ENCODE results near the gene IRF8. TPM values are rescaled to one million over a fixed set of nuclear protein-coding genes. Genes with fewer than 3 reads are reported as not detected.

Gene IRF8
- total RNA-seq, 1 donor from 2014 or later = 2.0 TPM

DNA sequence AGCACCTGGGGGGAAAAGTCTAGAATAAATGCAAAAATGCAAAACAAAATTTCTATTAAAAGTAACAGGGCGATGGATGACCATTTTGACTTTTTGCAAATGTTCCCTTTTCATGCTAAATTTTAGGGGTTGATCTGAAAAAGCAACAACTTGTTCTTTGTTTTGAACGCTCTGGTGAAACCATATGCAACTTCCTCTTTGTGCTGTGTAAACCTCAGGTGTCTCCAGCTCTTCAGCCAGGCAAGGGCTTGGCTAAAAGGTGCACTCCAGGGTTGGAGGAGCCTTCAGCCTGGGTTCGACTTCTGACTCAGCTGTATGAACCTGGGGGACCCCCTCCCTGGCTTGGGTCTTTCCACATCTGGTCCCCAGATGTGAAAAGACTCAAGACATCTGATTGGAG, 9.5 kb downstream of the IRF8 start:
- H3K36me3 Mint-ChIP-seq (ENCODE audit: insufficient read depth) = peaks cover 1% of the 10 kb centered on the region
- no peak overlapping the region for H3K27ac Mint-ChIP-seq
- H3K27me3 Mint-ChIP-seq = peaks cover 26% of the 10 kb centered on the region
- no peaks in the 10 kb centered on the region for H3K4me1 Mint-ChIP-seq (ENCODE audit: low read depth)
- no peak overlapping the region for H3K4me3 Mint-ChIP-seq (ENCODE audit: low read depth)
- DNase-seq (ENCODE audit: low spot score, unreplicated experiment) = no peak
- TF ChIP-seq, protein P1, sequence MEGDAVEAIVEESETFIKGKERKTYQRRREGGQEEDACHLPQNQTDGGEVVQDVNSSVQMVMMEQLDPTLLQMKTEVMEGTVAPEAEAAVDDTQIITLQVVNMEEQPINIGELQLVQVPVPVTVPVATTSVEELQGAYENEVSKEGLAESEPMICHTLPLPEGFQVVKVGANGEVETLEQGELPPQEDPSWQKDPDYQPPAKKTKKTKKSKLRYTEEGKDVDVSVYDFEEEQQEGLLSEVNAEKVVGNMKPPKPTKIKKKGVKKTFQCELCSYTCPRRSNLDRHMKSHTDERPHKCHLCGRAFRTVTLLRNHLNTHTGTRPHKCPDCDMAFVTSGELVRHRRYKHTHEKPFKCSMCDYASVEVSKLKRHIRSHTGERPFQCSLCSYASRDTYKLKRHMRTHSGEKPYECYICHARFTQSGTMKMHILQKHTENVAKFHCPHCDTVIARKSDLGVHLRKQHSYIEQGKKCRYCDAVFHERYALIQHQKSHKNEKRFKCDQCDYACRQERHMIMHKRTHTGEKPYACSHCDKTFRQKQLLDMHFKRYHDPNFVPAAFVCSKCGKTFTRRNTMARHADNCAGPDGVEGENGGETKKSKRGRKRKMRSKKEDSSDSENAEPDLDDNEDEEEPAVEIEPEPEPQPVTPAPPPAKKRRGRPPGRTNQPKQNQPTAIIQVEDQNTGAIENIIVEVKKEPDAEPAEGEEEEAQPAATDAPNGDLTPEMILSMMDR (IDR thresholded peaks at IDR 0.05; ENCODE audit: unreplicated experiment) = no peak
- H3K9me3 Mint-ChIP-seq (ENCODE audit: low read depth) = peaks cover 3% of the 10 kb centered on the region

- TF ChIP-seq, protein P1 (IDR thresholded peaks at IDR 0.05; ENCODE audit: unreplicated experiment) = no peak
- H3K4me3 Mint-ChIP-seq (ENCODE audit: low read depth) = no peak overlapping the region
- H3K36me3 Mint-ChIP-seq (ENCODE audit: insufficient read depth) = peaks cover 1% of the 10 kb centered on the region
- H3K9me3 Mint-ChIP-seq (ENCODE audit: low read depth) = peaks cover 3% of the 10 kb centered on the region
- no peak overlapping the region for H3K27ac Mint-ChIP-seq
- no peaks in the 10 kb centered on the region for H3K4me1 Mint-ChIP-seq (ENCODE audit: low read depth)
- peaks cover 20% of the 10 kb centered on the region for H3K27me3 Mint-ChIP-seq
- DNase-seq (ENCODE audit: low spot score, unreplicated experiment) = no peak
These were observed 10.1 kb downstream of the IRF8 start for GRCh38 chr16:85908889-85909589.

DNA sequence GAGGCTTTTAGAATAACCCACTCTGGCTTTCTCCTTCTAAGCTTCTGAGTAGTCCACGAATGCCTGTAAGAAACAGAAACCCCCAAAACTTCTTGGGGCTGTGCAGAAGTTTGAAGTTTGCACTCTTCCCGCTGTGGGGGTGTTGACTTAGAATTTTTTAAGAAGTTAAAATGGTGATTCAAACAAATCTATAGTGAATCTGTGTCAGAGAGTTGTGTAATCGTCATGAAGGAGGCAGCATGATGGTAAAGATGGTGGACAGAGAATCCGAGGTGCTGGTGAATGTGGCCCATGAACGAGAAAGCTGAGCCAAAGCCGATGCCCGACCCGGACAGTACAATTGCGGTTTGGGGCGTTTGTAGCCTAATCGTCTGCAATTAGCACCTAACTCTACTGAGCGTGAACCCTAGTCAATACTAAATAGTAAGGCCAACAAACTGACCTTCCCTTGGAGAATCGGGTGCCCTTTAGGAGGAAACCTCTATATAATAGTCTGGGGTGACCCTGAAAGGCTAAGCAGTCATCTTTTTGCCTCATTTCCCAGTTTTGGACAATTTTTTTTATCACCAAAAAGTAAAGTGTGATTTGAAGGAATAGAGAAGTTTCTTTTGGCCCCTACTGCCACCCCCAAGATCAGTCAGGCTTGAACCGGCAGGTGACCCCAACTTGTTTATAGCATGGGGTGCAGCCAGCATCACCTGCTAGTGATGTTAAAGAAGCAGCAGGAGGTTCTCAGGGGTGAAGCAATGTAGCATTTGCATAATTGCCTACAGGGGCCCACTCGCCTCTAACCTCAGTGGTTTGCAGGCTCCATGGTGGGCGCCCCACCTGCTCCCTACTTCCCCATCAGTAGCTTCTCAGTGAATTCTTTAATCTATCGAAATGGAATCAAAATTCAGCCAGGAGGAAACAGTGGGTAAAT, 11.2 kb downstream of the IRF8 start:
- Mint-ChIP-seq H3K27me3 (peaks cover 20% of the 10 kb centered on the region), H3K9me3 (ENCODE audit: low read depth) (peaks cover 3% of the 10 kb centered on the region), H3K27ac (no peak overlapping the region), H3K4me3 (ENCODE audit: low read depth) (no peak overlapping the region), H3K4me1 (ENCODE audit: low read depth) (no peaks in the 10 kb centered on the region), H3K36me3 (ENCODE audit: insufficient read depth) (peaks cover 1% of the 10 kb centered on the region)
- DNase-seq (ENCODE audit: low spot score, unreplicated experiment) = no peak
- TF ChIP-seq, protein P1 (IDR thresholded peaks at IDR 0.05; ENCODE audit: unreplicated experiment) = no peak

GRCh38 chr16:85910854-85911247, 11.9 kb downstream of the IRF8 start:
- Mint-ChIP-seq H3K4me3 (ENCODE audit: low read depth) (no peak overlapping the region), H3K4me1 (ENCODE audit: low read depth) (no peaks in the 10 kb centered on the region), H3K27ac (no peak overlapping the region), H3K36me3 (ENCODE audit: insufficient read depth) (peaks cover 1% of the 10 kb centered on the region), H3K9me3 (ENCODE audit: low read depth) (no peaks in the 10 kb centered on the region), H3K27me3 (peaks cover 20% of the 10 kb centered on the region)
- TF ChIP-seq, protein P1 (IDR thresholded peaks at IDR 0.05; ENCODE audit: unreplicated experiment) = no peak
- no peak for DNase-seq (ENCODE audit: low spot score, unreplicated experiment)

DNA sequence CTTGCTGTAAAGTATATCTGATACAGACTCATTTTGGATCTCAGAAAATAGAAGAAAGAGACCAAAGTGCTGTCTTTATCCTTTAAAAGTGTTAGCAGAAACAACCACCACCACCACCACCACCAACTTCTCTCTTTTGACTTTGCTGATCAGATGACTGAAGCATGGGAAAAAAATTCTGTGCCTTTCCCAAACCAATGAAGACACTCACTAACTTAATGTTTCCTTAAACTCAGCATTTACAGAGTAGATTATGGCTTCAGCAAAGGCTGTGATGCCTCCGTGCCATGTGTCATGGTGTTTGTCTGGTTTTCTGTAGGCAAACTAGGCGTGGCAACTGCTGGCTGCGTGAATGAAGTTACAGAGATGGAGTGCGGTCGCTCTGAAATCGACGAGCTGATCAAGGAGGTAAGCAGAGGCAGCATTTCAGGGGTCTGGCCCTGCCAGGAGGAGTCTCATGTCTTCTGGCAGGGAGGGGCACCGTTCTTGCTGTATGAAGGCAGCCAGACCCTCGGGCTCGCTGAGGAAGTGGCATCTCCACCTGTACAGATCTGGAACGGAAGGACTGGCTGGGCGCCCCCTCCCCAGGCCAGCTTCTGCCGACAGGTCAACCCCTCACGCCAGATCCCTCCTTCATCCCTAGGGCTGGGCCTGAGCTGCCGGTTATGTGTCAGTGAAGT, 12.4 kb downstream of the IRF8 start:
- peaks cover 20% of the 10 kb centered on the region for H3K27me3 Mint-ChIP-seq
- H3K36me3 Mint-ChIP-seq (ENCODE audit: insufficient read depth) = peaks cover 1% of the 10 kb centered on the region
- no peak for DNase-seq (ENCODE audit: low spot score, unreplicated experiment)
- no peak overlapping the region for H3K4me3 Mint-ChIP-seq (ENCODE audit: low read depth)
- no peak overlapping the region for H3K27ac Mint-ChIP-seq
- H3K9me3 Mint-ChIP-seq (ENCODE audit: low read depth) = no peaks in the 10 kb centered on the region
- TF ChIP-seq, protein P1 (IDR thresholded peaks at IDR 0.05; ENCODE audit: unreplicated experiment) = no peak
- peaks cover 1% of the 10 kb centered on the region for H3K4me1 Mint-ChIP-seq (ENCODE audit: low read depth)
